ENCODE measurements around the gene RBP5. TPM values are rescaled to one million over a fixed set of nuclear protein-coding genes. Genes with fewer than 3 reads are reported as not detected.

Gene RBP5, protein sequence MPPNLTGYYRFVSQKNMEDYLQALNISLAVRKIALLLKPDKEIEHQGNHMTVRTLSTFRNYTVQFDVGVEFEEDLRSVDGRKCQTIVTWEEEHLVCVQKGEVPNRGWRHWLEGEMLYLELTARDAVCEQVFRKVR
- 2.0 TPM for polyA plus RNA-seq (2013, experiment 1 of 2; ENCODE audit: insufficient read length)
- polyA plus RNA-seq (2013, experiment 2 of 2; ENCODE audit: insufficient read length), result 3.1 TPM

GRCh38 chr12:7128681-7129286 lies at the start of gene RBP5:
RBP5 (minus strand) TSS chr12:7128889; CDS start chr12:7128775, 114 bp downstream.
- no peak for DNase-seq

DNA sequence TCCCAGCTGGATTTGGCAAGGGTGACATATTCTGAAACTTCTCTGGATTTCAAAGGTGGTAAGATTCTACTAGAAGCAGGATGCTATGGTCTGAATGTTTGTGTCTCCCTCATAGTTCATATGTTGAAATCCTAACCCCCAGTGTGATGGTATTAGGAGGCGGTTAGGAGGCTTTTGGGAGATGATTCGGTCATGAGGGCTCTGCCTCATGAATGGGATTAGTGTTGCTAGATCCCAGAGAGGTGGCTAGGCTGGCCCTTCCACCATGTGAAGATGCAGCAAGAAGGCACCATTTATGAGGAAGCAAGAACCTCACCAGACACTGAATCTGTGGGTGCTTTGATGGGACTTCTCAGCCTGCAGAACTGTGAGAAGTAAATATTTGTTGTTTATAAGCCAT lies 49.8 kb upstream of the RBP5 start:
- no peak for DNase-seq

DNA sequence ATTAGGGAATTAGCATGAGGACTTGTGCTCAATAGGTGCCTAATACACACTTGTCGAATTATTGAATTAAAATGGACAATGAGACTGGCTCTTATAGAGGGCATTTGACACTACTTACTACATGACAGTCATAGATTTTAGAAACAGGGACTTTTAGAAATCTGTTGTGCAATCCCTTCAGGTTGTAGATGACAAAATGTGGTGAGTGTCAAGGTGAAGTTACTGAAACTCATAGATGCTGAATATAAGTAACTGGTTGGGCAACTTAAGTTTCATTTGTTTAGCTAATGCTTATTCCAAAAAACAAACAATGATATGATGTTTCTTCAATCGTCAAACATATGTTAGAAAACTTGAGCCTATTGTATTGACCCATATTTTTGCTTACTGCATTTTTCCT lies 47.9 kb upstream of the RBP5 start:
- DNase-seq, result no peak

DNA sequence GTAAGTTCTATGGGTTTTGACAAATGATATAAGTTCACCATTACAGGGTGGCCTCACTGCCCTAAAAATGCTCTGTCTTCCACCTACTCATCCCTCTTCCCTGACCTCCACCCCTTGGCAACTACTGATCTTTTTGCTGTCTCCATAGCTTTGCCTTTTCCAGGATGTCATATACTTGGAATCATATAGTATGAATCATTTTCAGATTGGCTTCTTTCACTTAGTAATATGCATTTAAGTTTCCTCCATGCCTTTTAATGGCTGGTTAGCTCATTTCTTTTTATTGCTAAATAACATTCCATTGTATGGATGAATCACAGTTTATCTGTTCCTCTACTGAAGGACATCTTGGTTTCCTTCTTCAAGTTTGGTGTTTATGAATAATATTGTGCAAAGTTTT lies 46.8 kb upstream of the RBP5 start:
- peak; percentile 47 for DNase-seq

GRCh38 chr12:7171854-7172253 lies 43.2 kb upstream of the RBP5 start:
- no peak for DNase-seq

DNA sequence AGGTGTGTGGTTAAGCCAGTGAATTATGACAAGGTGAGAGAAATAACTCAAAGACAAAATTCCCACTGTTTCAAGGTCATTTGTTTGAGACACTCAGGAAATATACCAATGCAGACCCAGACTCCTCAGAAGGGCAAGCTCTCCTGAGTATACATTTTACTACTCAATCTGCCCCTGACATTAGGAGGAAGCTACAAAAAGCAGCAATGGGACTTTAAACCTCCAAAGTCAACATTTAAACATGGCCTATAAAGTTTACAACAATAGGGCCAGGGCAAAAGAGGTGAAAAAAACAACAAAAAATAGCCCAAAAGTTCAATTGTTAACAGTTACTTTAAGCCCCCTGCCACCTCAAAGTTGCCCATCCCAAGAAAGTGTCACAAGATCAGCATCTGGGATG lies 41.3 kb upstream of the RBP5 start:
- no peak for DNase-seq

DNA sequence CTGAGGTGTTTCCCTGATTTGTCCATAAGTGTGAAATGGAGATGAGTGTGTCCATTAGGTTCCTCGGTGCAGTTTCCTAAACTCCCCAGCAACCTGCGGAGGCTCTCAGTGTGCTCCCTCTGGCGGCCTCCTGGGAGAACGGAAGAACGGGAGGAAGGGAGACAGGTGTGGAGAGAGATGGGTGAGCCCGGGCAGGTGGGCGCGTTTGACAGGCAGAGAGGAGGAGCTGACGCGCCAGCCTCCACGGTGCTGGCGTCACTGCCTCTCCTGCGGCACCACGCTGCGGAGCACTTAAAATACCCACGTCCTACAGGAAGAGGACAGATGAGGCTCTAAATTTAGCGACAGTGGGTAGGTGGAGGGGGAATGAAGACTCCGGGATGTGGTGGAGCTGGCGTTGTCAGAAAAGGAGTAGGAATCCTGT lies 34.0 kb upstream of the RBP5 start:
- DNase-seq, result no peak

DNA sequence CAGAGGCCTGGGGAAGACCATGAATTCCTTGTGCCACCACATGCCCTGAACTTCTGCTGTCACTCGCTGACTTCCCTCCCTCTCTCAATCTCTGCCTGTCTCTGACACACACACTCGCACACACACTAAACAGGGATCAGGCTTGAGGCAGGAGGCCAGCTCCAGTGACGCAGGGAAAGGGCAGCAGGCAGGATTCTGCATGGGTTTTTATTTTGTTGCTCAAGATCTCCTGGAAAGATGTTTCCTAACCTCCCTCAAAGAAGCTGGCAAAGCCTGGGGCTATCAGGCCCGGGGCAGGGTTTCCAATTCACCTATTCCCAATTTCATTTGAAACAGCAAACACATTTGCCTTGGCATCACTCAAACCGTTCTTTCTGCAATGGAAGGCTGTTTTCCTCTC lies 33.1 kb upstream of the RBP5 start:
- no peak for DNase-seq

DNA sequence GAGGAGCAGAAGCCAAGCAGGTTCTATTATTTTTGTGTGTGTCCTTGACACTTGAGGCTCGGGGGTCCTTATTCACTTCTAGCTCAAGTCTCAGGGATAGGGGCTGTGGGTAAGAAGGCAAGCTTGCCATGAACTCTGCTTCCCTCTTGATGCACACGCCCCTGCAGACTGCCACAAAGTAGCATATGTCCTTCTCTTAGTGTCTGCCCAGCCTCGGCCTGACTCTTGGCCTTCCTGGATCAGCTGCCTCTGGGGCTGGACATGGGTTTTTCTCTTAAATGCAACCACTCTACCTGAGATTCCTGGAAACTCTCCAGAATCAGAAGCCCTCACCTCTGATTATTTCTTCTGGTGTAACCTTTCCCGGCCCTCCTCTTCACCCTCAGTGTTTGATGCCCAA lies 32.6 kb upstream of the RBP5 start:
- no peak for DNase-seq

GRCh38 chr12:7160183-7160582 lies 31.5 kb upstream of the RBP5 start:
- DNase-seq, result no peak

DNA sequence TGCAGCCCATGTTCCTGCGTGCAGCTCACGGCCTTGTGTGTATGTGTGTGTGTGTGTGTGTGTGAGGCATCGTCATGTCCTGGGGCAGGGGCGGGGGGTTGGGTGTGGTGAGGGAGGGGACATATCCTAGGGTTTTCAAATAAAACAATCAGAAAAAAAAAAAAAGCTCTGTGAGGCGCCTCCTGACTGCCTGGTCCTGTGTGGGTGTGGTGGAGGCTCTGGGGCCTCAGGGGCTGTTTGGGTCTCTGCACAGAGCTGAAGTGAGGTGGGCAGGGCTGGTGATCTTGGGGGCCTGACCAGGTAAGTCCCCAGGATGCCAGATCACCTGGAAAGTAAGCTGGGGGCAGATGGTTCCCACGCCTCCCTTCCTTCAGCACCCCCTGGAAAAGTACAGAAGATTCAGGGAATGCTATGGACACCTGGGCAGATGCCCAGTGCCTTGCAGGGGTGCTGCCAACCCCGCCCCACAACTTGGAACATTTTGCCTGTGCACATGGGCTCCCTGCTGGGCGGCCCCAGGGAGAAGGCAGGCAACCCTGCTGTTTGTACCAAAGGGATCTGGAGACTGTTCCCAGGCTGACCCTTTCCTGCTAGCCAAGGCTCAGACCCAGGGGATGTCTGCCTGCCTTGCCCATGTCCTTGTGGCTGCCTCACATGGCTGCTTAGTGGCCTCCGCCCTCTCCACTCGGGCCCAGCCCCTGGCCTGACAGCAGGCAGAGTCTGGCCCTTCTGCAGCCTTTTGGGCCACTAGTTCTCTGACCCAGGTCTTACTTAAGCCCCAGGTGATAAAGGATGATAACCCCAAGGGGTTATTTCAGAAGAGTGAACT lies 30.3 kb upstream of the RBP5 start:
- no peak for DNase-seq

DNA sequence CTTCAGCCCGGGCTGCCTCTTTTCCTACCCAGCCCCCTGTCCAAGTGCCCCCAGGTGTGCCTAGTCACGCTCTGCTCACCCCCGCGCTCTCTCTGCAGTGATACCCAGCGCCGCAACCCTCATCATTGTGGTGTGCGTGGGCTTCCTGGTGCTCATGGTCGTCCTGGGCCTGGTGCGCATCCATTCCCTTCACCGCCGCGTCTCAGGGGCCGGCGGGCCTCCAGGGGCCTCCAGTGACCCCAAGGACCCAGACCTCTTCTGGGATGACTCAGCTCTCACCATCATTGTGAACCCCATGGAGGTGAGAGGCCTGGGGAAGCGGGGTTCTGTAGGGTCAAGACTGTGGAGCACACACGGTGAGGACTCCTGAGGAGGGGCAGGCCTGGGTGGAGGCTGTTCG lies 28.7 kb upstream of the RBP5 start:
- no peak for DNase-seq

- no peak for DNase-seq
Observed at GRCh38 chr12:7156259-7157197, 27.8 kb upstream of the RBP5 start.

DNA sequence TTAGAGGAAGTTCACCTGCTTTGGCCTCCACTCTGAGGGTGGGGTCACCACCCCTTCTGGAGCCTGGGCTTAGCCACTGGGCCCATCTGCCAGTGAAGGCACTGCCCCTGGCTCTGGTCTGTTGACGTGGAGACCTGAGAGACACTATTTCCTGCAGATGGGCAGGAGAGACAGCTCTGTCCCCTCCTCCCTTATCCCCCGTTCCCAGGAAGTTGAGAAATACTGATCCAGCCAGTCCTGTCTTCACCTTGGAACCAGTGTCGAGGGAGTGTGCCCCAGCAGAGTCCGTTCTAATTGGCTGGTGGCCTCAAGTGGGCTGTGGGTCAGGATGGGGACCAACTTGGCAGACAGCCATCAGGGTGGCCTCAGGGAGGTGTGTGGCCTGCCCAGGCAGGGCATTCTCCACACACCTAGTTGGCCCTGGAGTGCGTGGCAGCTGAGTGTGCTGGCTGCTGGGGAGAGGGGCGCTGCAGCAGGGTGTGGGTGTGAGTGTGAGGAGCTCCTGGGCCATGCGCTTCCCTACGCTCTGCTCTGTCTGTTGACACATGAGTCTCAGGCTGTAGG lies 26.9 kb upstream of the RBP5 start:
- DNase-seq, result no peak

DNA sequence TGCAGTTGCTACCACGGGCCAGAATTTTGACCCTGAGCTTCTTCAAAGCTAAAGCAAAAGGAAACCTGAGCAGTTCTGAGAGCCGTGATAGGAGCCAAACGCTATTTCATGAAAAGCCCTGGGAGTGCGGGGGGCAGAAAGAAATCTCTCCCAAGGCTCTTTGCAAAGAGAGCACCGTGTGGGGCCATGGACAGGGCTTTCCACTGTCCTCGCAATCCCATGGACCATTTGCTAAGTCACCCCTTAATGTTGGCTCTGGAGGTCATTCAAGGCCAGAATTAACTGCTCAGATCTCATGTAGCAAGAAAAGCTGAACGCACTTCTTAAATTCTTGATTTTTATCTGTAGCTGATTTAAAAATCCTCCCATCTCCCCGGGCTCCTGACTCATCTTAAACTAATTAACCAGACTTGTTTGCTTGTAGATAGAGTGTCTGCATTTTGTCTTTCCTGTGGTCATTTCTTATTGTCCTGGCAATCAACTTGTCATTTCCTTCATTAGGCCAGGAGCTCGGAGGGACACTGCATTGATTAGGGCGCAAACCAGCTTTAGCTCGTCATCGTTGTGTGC lies 26.3 kb upstream of the RBP5 start:
- no peak for DNase-seq

DNA sequence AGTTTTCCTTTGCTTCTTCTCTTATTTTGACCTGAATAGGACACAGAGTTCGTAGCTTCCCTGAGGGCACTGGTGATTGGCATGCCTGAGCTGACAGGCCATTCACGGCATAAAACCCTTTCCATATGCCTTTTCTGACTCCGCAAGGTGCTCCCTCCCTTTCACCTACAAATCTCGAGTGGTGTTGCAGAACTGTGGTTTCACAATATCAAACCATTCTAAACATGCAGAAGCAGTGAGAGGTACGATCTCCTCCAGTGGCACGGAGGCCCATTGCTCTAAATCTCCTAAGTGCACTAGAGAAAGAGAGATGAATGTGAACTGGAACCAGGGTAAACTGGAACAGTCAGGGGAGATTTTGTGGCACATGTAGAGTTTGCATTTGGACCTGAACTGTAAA lies 25.4 kb upstream of the RBP5 start:
- DNase-seq, result no peak

DNA sequence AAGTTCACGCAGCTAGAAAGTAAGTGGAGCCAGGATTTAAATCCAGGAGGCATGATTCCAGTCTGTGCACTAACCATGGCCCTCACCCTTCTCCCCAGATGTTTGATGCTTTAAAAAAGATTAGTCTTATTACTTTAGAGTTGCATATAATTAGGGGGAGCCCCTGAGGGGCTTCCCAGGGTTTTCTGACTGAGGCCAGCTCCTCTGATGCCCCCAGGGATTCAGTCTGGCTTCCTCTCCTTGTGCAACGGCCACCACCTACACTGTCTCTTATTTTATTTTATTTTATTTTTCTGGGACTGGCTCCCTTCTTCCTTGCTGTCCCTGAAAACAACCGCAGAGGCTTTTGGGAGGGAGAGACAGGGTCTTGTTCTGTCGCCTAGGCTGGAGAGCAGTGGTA lies 24.1 kb upstream of the RBP5 start:
- no peak for DNase-seq

GRCh38 chr12:7151532-7151931 lies 22.8 kb upstream of the RBP5 start:
- DNase-seq, result no peak

- no peak for DNase-seq
Observed at GRCh38 chr12:7150841-7151240, 22.2 kb upstream of the RBP5 start.

GRCh38 chr12:7150356-7150755 lies 21.7 kb upstream of the RBP5 start:
- no peak for DNase-seq

DNA sequence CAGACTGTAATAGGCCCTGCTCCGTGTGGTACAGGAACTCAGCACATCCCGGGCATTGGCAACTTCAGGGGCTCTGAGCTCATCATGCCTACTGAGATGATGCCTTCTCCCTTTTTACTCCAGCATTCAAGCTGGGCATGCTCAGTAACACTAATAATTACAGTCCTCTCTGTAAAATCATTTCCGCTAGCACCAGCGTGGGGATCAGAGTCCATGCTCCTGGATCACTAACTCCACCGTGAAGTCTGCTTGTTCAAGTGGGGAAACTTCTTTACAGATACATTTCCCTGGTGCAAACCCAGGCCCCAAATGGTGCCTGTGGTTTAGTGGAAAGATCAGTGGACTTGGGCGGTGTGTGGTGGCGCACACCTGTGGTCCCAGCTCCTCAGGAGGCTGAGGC lies 18.2 kb upstream of the RBP5 start:
- DNase-seq, result no peak

DNA sequence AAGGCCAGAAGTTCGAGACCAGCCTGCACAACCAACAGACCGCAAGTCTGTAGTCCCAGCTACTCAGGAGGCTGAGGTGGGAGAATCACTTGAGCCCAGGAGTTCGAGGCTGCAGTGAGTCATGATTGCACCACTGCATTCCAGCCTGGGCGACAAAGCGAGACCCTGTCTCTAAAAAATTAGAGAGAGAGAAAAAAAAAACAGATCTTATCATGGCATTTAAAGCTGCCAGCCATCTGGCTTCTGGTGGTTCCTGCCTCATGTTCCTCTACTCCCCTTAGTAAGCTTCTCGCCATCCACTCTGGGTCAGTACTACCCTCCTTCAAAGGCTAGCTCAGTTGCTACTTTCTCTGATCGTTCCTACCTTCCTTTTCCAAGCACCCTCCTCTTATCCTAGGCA lies 17.5 kb upstream of the RBP5 start:
- DNase-seq, result no peak
